HL-60/S4 treated with phorbol 12-myristate 13-acetate at 8.2 ng/mL for 4 days and 3 days (cell line): Measurements from ENCODE around the gene BORCS5.
"Not testable (repeated sequence)": the region's sequence is repeated elsewhere in the genome, so short reads cannot be mapped to it uniquely, and the experiment has no call there.

Experiments
- in situ Hi-C: fragments of 300-500 bp; cut with MboI; formaldehyde crosslinking; loops from 2 replicates; pipeline ENCODE4 v1.15.0; 2022; ENCODE audit warnings: low sequenced_read_pairs

The BORCS5 gene

DNA sequence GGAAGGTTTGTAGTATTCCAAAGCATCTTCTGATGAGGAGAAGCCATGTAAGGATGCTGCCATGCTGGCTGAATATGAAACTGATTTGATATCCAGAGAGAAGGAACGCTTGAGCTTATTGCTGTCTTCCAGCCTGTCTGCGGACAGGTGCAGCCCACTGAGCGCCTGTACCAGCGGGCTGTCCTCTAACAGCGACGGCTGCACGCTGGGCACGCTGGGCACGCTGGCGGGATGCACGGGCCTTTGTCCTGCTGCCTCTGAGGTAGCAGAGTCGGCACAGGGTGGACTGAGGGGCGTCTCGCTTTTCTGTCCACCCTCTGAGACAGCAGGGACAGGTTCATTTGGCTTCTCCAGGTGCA lies 120.6 kb downstream of the BORCS5 start:
- in situ Hi-C loops: no loop called here

DNA sequence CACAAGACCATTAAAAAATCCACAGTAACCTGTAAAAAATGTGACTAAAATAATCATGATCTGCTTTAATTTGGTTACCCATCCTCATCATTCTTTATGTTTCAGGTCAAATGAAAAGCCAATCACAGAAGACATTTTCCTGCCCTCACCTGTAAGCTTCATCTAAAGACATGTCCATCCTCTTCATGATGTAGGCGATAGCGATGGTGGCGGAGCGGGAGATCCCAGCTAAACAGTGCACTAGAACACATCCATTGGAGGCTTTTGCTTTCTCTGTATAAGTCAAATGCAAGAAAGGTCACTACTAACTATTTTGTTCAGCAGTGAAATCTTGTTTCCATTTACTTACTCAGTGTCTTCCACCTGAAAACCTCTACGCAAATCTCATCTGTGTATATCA lies 123.2 kb downstream of the BORCS5 start:
- in situ Hi-C loops: no loop called here

DNA sequence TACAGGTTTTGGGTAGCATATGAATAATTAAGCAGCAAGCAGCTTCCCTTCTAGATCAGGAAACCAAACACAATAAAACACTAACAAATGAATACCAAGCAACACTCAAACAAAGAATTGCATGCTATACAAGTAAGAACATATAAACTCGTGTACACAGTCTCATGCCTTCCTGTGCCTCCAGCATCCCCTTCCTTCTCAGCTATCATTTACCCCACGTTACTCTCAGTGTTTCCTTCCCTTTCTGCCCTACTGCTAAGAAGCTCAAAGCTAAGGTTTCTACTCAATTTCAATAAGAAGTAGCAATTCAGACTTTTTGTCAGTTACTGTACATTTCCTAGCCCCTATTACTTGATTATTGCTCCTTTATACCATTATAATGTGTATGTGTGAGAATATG lies 124.8 kb downstream of the BORCS5 start:
- in situ Hi-C loops: no loop called here

DNA sequence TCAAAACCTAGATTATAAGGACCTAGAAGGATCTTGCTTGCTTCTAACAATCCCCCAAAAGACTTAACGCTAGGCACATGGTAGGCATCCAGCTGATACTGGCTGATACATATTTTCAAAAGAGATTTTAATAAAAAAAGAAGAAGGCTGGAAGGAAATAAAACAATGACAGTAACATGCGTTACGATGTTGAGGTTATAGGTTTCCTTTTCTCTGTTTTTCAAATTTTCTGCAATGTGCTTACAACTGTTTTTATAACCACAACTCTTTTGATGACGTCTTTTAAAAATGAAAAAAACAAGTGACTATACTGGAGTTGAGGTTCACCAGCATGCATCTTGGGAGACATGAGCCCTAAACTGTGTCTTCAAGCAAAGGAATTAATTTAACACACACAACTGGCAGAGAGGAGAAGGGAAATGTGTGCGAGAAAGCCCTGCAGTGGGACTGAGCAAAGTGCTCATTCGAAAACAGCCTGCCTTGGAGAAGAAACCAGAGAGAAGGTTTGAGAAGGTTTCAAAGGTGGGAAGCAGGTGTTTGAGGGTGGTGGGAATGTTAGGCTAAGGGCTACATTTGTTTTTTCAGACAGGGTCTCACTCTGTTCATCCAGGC lies 125.4 kb downstream of the BORCS5 start:
- in situ Hi-C loops: no loop called here

DNA sequence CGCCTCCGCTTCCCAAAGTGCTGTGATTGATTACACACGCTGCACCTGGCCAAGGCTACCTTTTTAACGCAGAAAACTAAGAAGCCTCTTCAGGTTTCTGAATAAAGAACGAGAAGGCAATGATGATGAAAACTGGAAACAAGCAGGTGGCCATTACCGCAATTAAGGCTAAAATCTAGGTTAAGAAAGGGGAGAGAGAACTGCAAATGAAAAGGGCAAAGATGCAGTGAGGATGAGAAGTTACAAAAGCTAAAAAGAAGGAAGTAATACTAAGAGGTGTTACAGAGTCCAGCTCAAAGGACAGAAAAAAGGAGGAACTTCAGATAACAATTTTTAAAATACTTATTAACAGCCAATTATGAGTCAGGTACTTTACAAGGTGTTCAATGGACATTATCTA lies 126.1 kb downstream of the BORCS5 start:
- in situ Hi-C loops: no loop called here

DNA sequence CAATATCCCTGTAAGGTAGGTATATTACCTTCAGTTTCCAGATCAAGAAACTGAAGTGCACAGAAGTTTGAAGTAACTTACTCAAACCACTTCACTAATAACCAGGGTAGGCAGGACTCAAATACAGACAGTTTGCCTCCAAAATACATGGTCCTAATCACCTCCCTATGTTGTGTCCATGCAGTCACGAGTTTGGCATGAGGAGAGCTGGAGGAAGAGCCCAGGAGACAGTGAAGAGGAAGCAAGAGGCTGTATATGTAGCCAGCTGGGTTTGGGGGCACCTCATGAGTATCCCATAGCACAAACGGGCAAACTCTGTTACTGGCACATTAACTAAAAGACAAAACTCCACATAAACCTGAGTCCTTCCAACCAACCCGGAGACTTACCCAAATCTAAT lies 126.6 kb downstream of the BORCS5 start:
- in situ Hi-C loops: no loop called here

DNA sequence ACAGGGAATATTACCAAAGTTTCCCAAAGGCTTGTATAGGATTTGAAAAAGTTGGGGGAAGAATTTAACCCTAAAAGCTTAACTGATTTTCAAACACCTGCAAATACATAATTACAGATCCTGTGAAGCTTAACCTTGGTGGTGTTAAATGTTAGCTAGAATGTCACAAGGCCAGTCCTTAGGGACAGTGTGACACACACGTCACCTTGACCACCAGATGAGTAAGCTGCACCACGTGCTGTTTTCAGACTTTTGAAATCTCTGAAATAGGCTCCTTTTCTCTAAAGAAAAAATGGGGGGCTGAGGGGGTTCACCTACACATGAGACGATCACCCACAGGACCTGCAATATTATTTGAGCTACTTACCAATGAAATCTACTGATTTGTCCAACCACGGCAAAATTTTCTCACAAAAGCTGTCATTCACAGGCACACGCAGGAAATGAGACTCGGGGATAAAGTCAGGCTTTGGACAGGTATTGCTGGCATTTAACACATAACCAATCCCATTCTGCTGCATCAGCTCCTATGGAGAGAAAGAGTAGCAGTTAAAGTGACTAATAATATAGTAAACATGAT lies 129.9 kb downstream of the BORCS5 start:
- in situ Hi-C loops: no loop called here

DNA sequence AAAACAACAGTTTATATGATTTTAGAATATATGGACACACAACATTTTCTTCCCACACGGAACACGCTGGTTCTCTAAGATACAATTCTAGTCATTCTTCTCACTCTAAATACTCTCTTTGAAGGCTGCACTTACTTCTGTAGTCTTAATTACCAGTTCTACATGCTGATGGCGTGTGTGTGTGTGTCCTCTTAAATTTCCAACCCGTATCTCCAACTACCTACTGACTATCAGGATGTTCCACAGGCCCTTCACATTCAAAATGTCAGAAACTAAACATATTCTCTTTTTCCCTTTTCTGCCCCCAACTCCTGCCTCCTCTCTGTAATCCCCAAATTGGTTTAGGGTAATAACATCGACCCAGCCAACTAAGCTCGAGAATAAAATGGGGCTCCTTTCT lies 130.6 kb downstream of the BORCS5 start:
- in situ Hi-C loops: no loop called here

DNA sequence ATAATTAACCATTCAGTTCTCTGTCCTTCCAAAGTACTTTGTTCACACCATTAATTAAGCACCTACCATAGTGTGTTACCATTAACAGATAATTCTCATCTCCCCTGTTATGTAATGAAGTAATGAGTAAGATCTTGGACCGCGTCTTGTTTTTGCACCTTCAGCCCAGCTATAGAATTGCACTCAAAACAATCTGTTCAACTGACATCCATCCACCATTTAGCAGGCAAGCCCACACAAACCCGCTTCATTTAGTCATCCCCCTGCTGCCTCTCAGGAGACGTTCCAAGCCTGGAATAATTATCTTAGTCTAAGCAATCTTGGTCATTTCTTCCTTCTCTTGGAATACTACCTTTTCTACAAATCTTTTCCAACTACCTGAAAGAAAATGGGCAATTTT lies 131.4 kb downstream of the BORCS5 start:
- in situ Hi-C loops: no loop called here

DNA sequence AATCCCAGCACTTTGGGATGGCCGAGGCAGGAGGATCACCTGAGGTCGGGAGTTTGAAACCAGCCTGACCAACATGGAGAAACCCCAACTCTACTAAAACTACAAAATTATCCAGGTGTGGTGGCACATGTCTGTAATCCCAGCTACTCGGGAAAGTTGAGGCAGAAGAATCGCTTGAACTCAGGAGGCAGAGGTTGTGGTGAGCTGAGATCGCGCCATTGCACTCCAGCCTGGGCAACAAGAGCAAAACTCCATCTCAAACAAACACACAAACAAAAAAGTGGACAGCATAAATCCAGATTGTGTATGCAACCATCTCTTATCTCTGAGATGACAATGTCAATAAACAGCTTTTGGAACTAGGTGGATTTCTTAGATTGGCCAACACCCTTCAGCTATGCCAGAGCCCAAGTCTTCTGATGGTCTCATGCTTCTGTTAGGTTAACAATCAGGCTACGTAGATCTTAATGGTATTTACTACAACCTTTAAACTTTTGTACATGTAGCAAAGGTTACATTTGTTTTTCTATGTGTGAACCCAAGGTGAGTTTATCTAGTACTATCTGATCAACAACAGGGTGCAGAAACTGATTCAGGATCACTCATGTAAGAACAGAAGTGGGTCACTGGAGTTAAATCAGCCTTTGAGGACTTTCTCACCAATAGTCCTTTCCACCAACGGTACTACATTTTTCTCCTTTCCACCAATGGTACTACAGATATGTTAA lies 132.1 kb downstream of the BORCS5 start:
- in situ Hi-C loops: no loop called here

DNA sequence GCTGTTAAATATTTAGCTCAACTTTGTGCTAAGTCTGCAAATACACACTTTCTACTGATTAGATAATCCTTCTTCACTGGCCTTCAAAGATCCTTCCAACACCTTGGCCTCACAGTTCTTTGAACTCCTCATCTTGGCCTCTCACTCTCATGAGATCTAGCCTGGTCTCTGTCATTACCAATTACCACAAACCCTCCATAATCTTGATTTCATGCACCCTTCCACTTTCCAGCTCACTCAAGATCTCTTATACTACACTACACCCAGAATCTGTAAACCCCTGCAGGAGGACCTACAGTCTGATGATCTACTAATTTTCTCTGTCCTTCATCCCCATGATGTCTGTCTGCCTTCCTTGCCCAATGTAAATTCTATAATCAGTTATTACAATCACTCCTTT lies 134.7 kb downstream of the BORCS5 start:
- in situ Hi-C loops: no loop called here

DNA sequence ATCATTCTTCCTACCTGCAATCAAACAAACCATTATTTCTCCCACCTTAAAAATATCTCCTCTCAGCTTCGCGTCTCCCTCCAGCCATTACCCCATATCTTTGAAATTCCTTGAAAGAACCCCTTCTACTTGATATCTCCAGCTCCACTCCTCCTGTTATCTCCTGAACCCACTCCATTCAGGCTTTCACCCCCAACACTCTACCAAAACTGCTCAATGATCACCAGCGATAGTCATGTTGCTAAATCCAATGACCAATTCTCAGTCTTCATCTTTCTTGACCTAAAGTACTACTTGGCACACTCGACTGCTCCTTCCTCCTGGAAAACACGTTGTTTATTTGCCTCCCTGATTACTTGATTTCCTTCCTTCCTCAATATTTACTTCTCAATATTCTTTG lies 135.7 kb downstream of the BORCS5 start:
- in situ Hi-C loops: no loop called here

DNA sequence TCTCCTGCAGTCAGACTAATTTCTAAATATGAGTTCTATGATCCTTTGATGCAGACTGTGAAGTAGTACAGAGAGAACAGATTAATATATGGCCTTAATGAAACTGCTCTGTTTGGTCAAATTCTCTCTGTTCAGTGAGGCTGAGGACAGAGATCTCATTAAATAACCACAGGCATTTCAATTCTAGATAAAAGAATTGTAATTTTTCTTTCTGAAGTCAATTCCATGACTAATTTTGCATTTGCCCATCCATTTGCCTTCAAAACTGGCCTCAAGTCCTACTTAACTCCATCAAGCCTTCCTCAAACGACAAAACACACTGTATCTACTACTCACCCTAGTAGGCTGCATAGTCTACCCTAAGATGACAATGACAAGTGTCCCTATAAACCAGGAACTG lies 138.7 kb downstream of the BORCS5 start:
- in situ Hi-C loops: no loop called here

DNA sequence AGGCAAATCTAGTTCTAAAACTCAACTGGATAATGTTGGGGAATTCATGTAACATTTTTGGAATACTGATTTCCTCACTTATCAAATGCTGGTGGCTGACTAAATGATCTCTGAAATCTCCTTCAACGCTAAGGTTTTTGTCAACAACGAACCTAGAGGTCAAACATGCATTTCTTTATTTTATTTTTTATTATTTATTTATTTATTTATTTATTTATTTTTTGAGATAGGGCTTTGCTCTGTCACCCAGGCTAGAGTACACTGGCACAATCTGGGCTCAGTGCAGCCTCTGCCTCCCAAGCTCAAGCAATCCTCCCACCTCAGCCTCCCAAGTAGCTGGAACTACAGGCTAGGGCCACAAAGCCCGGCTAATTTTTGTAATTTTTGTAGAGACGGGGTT lies 141.3 kb downstream of the BORCS5 start:
- in situ Hi-C loops: no loop called here

DNA sequence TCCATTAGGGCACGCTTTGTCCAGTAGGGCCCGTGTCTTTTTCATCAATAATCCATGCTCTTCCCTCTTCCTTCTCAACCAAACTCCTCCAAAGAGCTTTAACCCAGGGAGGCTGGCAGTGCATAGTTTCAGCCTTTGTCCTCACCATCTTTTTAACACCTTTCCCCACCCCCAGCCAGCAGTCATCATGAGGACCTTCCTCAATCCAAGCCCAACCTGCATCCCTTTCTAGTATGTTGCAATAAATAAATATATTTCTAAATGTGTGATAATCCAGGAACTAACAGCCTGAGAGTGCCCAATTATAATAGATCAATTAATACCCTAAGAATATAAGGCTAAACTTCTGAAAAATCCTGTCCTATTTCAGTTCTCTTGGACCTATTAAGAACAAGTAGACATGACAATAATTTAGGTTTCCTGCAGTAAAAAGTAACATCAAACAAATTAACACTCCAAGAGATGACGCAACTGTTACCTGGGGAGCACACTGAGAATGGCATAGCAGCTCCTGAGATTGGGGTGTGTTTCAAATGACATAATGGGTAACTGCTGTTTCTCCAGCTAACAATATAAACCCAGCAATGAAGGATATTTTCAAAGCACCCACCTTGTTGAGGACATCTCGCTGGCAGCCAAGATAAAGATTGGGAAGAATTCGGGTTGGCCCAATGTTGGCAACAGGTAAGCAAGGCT lies 143.2 kb downstream of the BORCS5 start:
- in situ Hi-C loops: no loop called here

DNA sequence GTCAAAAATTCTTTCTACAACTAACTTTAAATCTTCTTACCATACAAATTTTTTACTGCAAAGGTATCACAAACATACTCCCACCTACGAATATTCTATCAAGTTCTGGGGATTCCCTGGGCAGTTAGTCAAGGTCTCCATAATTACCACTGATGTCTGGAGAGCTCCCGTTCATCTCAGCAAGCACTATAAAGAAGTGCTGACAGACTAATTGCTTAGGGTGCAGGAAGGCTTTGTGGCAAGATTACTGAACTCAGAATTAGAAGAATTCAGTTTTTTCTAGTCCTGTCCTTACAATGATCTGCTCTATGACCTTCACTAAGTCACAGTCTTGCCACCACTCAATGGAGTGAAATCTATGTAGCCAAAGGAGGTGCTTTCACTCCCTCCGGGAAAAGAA lies 144.2 kb downstream of the BORCS5 start:
- in situ Hi-C loops: no loop called here

DNA sequence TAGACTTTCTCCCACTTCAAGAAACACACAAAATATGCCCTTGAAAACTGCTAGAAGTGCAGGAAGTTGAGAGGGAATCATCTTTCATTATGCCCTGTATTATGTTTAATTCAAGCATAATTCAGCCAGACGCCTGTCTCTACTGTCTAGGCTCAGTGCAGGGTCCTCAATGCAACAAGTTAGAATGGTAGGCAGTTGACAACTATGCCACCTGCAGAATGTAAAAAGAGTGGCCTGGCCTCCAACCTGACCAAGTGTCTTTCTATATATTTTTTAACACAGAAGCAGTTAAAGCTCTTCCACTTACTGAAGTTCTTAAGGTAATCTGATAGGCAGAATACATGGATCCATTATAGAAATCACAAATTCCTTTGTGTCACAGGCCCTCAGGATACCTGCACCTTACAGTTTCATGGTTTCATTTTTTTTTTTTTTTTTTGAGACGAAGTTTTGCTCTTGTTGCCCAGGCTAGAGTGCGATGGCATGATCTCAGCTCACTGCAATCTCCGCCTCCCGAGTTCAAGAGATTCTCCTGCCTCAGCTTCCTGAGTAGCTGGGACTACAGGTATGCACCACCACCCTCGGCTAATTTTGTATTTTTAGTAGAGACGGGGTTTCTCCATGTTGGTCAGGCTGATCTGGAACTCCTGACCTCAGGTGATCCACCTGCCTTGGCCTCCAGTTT lies 145.4 kb downstream of the BORCS5 start:
- in situ Hi-C loops: not testable (repeated sequence)

DNA sequence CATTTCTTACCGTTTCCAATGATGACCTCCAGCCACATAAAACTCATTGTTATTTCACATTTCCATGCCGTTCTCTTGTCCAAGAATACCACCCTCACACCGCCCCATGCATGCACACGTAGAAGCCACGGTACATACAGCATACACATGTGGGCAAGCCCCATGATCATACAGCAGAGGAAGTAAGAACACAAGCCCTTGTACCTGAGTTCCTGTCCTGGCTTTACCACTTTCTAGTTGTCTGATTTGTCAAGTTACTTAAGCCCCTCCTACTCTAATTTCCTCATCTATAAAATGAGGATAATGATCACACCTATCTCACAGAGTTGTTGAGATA lies 145.9 kb downstream of the BORCS5 start:
- in situ Hi-C loops: no loop called here

DNA sequence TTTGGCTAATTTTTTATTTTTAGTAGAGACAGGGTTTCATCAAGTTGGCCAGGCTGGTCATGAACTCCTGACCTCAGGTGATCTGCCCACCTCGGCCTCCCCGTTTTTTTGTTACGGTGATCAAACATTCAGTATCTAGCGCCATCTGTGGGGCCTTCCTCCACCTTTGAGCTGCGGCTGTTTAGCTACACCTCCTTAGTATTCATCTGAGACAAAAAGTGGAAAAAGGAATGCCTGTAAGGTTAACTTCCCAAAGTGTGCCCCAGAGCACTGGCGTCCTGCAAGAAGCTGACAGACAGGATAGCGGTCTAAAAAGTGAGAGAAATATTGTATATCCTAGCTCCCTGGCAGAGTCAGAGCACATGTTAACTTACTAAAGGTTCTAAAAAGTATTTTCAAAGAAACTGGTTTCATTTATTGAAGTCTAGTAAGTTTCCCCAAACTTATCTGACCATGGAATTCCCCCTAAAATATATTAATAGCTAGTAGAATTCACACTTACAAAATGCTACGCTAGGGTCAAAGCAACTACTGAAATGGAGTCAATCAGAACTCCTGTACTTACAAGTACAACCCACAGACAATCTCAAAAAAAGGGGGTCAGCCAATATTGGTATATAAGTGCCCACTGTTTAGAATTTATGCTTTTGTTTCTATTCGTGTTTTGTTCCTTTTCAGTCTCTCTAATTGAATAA lies 146.7 kb downstream of the BORCS5 start:
- in situ Hi-C loops: no loop called here

DNA sequence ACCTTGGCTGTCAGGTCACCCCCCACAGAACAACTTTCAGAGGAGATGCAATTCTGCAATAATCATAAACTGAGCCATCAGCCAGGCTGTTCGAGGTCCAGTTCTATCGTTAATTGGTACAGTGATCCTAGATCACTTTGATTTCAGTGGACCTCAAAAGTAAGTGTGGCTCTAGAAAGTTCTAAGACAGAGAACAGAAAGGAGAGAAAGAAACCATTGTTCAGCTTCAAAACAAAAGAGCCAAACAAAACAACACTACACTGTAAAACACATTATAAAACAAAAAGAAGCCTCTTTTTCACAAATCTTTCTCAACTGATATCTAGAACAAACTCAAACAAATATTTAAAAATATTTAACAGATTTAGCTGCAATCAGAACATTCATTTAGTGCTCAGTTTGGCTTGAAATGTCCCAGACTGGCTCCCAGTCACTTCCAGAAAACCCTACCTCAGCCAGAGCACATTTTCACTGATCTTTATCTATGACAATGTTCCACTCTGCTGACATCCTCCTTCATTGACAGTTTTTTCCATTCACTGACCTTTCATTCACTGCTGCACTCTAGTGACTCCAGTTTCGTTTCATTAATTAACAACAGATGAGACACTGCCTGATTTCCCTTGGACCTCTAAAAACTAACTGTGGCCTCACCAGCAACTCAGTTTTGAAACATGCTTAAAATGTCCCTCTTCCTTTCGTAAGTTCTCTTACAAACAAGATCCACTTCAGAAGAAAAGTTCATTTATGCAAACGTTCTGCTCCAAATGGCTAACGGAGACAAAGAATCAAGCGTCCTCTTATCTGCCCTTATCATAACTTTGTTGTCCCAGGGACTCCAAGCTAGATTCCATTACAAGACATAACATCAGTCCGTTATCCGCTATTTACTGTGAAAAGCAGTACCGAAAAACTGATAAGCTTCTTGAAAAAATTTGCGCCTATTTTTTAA lies 148.9 kb downstream of the BORCS5 start:
- in situ Hi-C loops: no loop called here
